BLaER1 treated with 17β-estradiol and CSF1 and Interleukin-3, amounts not matched to agents 10 nM and 100 nM (cell line): ENCODE data around the gene TOX2.

Experiments used
- H3K27ac ChIP-seq, 11 experiments: shearing (Covaris generic); formaldehyde crosslinking; 2 replicates each; pipeline ENCODE4 v1.8.1; 2022
- H3K27me3 ChIP-seq, 11 experiments: shearing (Covaris generic); formaldehyde crosslinking; 2 replicates each; pipeline ENCODE4 v1.8.1; 2022
- H3K36me3 ChIP-seq, 11 experiments: shearing (Covaris generic); formaldehyde crosslinking; 2 replicates each; pipeline ENCODE4 v1.8.1; 2022
- H3K4me1 ChIP-seq, 10 experiments: shearing (Covaris generic); formaldehyde crosslinking; 2 replicates each; pipeline ENCODE4 v1.8.1; 2022
- H3K4me2 ChIP-seq, 11 experiments: shearing (Covaris generic); formaldehyde crosslinking; 2 replicates each; pipeline ENCODE4 v1.8.1; 2022
- H3K4me3 ChIP-seq, 10 experiments: shearing (Covaris generic); formaldehyde crosslinking; 2 replicates each; pipeline ENCODE4 v1.8.1; 2022
- H3K9ac ChIP-seq, 11 experiments: shearing (Covaris generic); formaldehyde crosslinking; 2 replicates each; pipeline ENCODE4 v1.8.1; 2022
- H3K9me3 ChIP-seq, 11 experiments: shearing (Covaris generic); formaldehyde crosslinking; replicated peaks in 1 of 11; 2 replicates each; pipeline ENCODE4 v1.8.1; 2022
- H4K20me1 ChIP-seq, 11 experiments: shearing (Covaris generic); formaldehyde crosslinking; 2 replicates each; pipeline ENCODE4 v1.8.1; 2022
- Cebpa-rat ChIP-seq, 11 experiments: shearing (Covaris generic); IDR thresholded peaks; 2 replicates each; pipeline ENCODE4 v1.8.1; 2022

TOX2 gene

GRCh38 chr20:43955062-43955749 is 40.6 kb downstream of the TOX2 start:
- peak overlapping the region in 10 of 11 experiments; percentile 41 to 69 (median 62); a peak in 20 of 22 replicates for H3K27ac ChIP-seq
- peak overlapping the region in 10 of 11 experiments; percentile 2 to 59 (median 46); a peak in 16 of 22 replicates for H3K9ac ChIP-seq
- peak overlapping the region; percentile 86 to 97 (median 91) for H3K4me2 ChIP-seq
- peaks cover 0 to 17% (median 10%) of the 10 kb centered on the region in 11 experiments; a peak in 7 of 22 replicates for H3K27me3 ChIP-seq
- no peak for TF ChIP-seq Cebpa-rat (IDR thresholded peaks at IDR 0.05)
- H3K36me3 ChIP-seq, result no peaks in the 10 kb centered on the region
- peak overlapping the region in 4 of 10 experiments; percentile 2 to 22 (median 16); a peak in 3 of 20 replicates for H3K4me3 ChIP-seq
- H3K4me1 ChIP-seq, result peaks cover 87 to 99% (median 93%) of the 10 kb centered on the region in 10 experiments
- peaks cover 0 to 6% (median 0%) of the 10 kb centered on the region in 11 experiments; a peak in 3 of 22 replicates for H3K9me3 ChIP-seq
- H4K20me1 ChIP-seq, result peaks cover 0 to 18% (median 0%) of the 10 kb centered on the region in 11 experiments; a peak in 3 of 22 replicates

GRCh38 chr20:43955750-43956191 is 41.1 kb downstream of the TOX2 start:
- Histone ChIP-seq H4K20me1 (peaks cover 0 to 12% (median 0%) of the 10 kb centered on the region in 11 experiments; a peak in 3 of 22 replicates), H3K9me3 (peaks cover 0 to 6% (median 0%) of the 10 kb centered on the region in 11 experiments; a peak in 3 of 22 replicates), H3K27me3 (peaks cover 0 to 17% (median 10%) of the 10 kb centered on the region in 11 experiments; a peak in 7 of 22 replicates), H3K4me1 (peaks cover 87 to 99% (median 93%) of the 10 kb centered on the region in 10 experiments), H3K4me2 (peak overlapping the region; percentile 86 to 97 (median 91)), H3K9ac (peak overlapping the region in 6 of 11 experiments; percentile 19 to 59 (median 39); a peak in 9 of 22 replicates), H3K36me3 (no peaks in the 10 kb centered on the region), H3K27ac (peak overlapping the region in 10 of 11 experiments; percentile 19 to 69 (median 62); a peak in 19 of 22 replicates), H3K4me3 (0 out of 20 replicates have a peak overlapping the region, but pooled peaks of 1 of the 10 experiments have one; percentile 8)
- TF ChIP-seq Cebpa-rat (IDR thresholded peaks at IDR 0.05), result no peak

GRCh38 chr20:43957392-43957791 is 42.7 kb downstream of the TOX2 start:
- Histone ChIP-seq H3K4me1 (peaks cover 78 to 94% (median 86%) of the 10 kb centered on the region in 10 experiments), H3K4me2 (peak overlapping the region in 5 of 11 experiments; percentile 86 to 97 (median 91); a peak in 4 of 22 replicates), H3K27ac (no peak overlapping the region), H3K9me3 (peaks cover 0 to 6% (median 0%) of the 10 kb centered on the region in 11 experiments; a peak in 3 of 22 replicates), H3K27me3 (peaks cover 0 to 16% (median 9%) of the 10 kb centered on the region in 11 experiments; a peak in 7 of 22 replicates), H3K9ac (no peak overlapping the region), H3K36me3 (no peaks in the 10 kb centered on the region), H4K20me1 (peaks cover 0 to 12% (median 0%) of the 10 kb centered on the region in 11 experiments; a peak in 3 of 22 replicates), H3K4me3 (no peak overlapping the region)
- no peak for TF ChIP-seq Cebpa-rat (IDR thresholded peaks at IDR 0.05)

- Histone ChIP-seq H4K20me1 (peaks cover 0 to 12% (median 0%) of the 10 kb centered on the region in 11 experiments; a peak in 3 of 22 replicates), H3K9me3 (peaks cover 0 to 6% (median 0%) of the 10 kb centered on the region in 11 experiments; a peak in 3 of 22 replicates), H3K4me2 (peak overlapping the region; percentile 74 to 97 (median 90)), H3K27me3 (peaks cover 0 to 10% (median under 1%) of the 10 kb centered on the region in 11 experiments; a peak in 5 of 22 replicates), H3K9ac (peak overlapping the region in 10 of 11 experiments; percentile 22 to 67 (median 41); a peak in 16 of 22 replicates), H3K4me3 (peak overlapping the region in 3 of 10 experiments; percentile 15 to 42 (median 31); a peak in 3 of 20 replicates), H3K27ac (peak overlapping the region in 10 of 11 experiments; percentile 38 to 78 (median 60); a peak in 19 of 22 replicates), H3K36me3 (no peaks in the 10 kb centered on the region), H3K4me1 (peaks cover 74 to 93% (median 83%) of the 10 kb centered on the region in 10 experiments)
- TF ChIP-seq Cebpa-rat (IDR thresholded peaks at IDR 0.05), result no peak
Measured at GRCh38 chr20:43958626-43959025, 44.0 kb downstream of the TOX2 start.

GRCh38 chr20:43959079-43959919 is 44.6 kb downstream of the TOX2 start:
- Histone ChIP-seq H3K27ac (peak overlapping the region in 10 of 11 experiments; percentile 38 to 78 (median 60); a peak in 19 of 22 replicates), H3K4me2 (peak overlapping the region; percentile 74 to 97 (median 90)), H3K4me3 (peak overlapping the region in 3 of 10 experiments; percentile 15 to 42 (median 31); a peak in 4 of 20 replicates), H4K20me1 (peaks cover 0 to 8% (median 0%) of the 10 kb centered on the region in 11 experiments; a peak in 5 of 22 replicates), H3K27me3 (peaks cover 0 to 4% (median 0%) of the 10 kb centered on the region in 11 experiments; a peak in 1 of 22 replicates), H3K9me3 (peaks cover 0 to 6% (median 0%) of the 10 kb centered on the region in 11 experiments; a peak in 3 of 22 replicates), H3K4me1 (peaks cover 71 to 93% (median 83%) of the 10 kb centered on the region in 10 experiments), H3K9ac (peak overlapping the region in 10 of 11 experiments; percentile 22 to 67 (median 41); a peak in 17 of 22 replicates), H3K36me3 (no peaks in the 10 kb centered on the region)
- no peak for TF ChIP-seq Cebpa-rat (IDR thresholded peaks at IDR 0.05)

GRCh38 chr20:43959920-43960227 is 45.2 kb downstream of the TOX2 start:
- peak overlapping the region; percentile 74 to 97 (median 90) for H3K4me2 ChIP-seq
- H3K4me3 ChIP-seq, result no peak overlapping the region
- H3K27me3 ChIP-seq, result 0 out of 22 replicates have a peak, but pooled peaks cover 0 to 5% (median 0%) of the 10 kb centered on the region in 11 experiments
- H3K36me3 ChIP-seq, result no peaks in the 10 kb centered on the region
- H3K9me3 ChIP-seq, result peaks cover 0 to 6% (median 0%) of the 10 kb centered on the region in 11 experiments; a peak in 3 of 22 replicates
- no peak for TF ChIP-seq Cebpa-rat (IDR thresholded peaks at IDR 0.05)
- H3K27ac ChIP-seq, result peak overlapping the region in 10 of 11 experiments; percentile 38 to 78 (median 60); a peak in 18 of 22 replicates
- peaks cover 71 to 93% (median 83%) of the 10 kb centered on the region in 10 experiments for H3K4me1 ChIP-seq
- peak overlapping the region in 8 of 11 experiments; percentile 22 to 67 (median 53); a peak in 11 of 22 replicates for H3K9ac ChIP-seq
- H4K20me1 ChIP-seq, result peaks cover 0 to 9% (median 5%) of the 10 kb centered on the region in 11 experiments; a peak in 7 of 22 replicates

- H4K20me1 ChIP-seq, result peaks cover 0 to 12% (median 6%) of the 10 kb centered on the region in 11 experiments; a peak in 6 of 22 replicates
Measured at GRCh38 chr20:43960231-43960630, 45.6 kb downstream of the TOX2 start.

More at GRCh38 chr20:43960231-43960630, 45.6 kb downstream of the TOX2 start:
- Histone ChIP-seq H3K4me2 (peak overlapping the region; percentile 74 to 97 (median 90)), H3K4me1 (peaks cover 71 to 93% (median 83%) of the 10 kb centered on the region in 10 experiments), H3K27ac (peak overlapping the region in 5 of 11 experiments; percentile 60 to 78 (median 72); a peak in 8 of 22 replicates), H3K36me3 (no peaks in the 10 kb centered on the region), H3K4me3 (no peak overlapping the region), H3K9me3 (peaks cover 0 to 6% (median 0%) of the 10 kb centered on the region in 11 experiments; a peak in 3 of 22 replicates), H3K9ac (no peak overlapping the region), H3K27me3 (peaks cover 0 to 8% (median 0%) of the 10 kb centered on the region in 11 experiments; a peak in 1 of 22 replicates)
- TF ChIP-seq Cebpa-rat (IDR thresholded peaks at IDR 0.05), result no peak
